ENCODE measurements around the gene MAP1B.
"Not testable (repeated sequence)": the region's sequence is repeated elsewhere in the genome, so short reads cannot be mapped to it uniquely, and the experiment has no call there.

Gene MAP1B

GRCh38 chr5:72166070-72166979 lies 59.0 kb downstream of the MAP1B start:
- DNase-seq: peak; percentile 61

GRCh38 chr5:72167257-72167656 lies 60.0 kb downstream of the MAP1B start:
- no peak for DNase-seq

- no peak for DNase-seq
Observed at GRCh38 chr5:72167804-72168203, 60.5 kb downstream of the MAP1B start.

- DNase-seq: no peak
Observed at GRCh38 chr5:72170101-72170500, 62.8 kb downstream of the MAP1B start.

GRCh38 chr5:72171181-72171580 lies 63.9 kb downstream of the MAP1B start:
- DNase-seq: not testable (repeated sequence)

- no peak for DNase-seq
Observed at GRCh38 chr5:72171667-72172066, 64.4 kb downstream of the MAP1B start.

GRCh38 chr5:72172786-72173185 lies 65.5 kb downstream of the MAP1B start:
- DNase-seq: no peak

- no peak for DNase-seq
Observed at GRCh38 chr5:72177538-72177937, 70.3 kb downstream of the MAP1B start.

GRCh38 chr5:72179028-72179815 lies 71.9 kb downstream of the MAP1B start:
- no peak for DNase-seq

GRCh38 chr5:72179816-72180440 lies 72.7 kb downstream of the MAP1B start:
- no peak for DNase-seq

- no peak for DNase-seq
Observed at GRCh38 chr5:72180925-72181324, 73.7 kb downstream of the MAP1B start.

- DNase-seq: no peak
Observed at GRCh38 chr5:72182686-72183085, 75.4 kb downstream of the MAP1B start.

- no peak for DNase-seq
Observed at GRCh38 chr5:72183101-72183520, 75.8 kb downstream of the MAP1B start.

- no peak for DNase-seq
Observed at GRCh38 chr5:72184408-72184807, 77.1 kb downstream of the MAP1B start.

- DNase-seq: no peak
Observed at GRCh38 chr5:72185496-72186329, 78.4 kb downstream of the MAP1B start.

GRCh38 chr5:72187388-72188075 lies 80.3 kb downstream of the MAP1B start:
- no peak for DNase-seq

GRCh38 chr5:72188166-72188565 lies 80.9 kb downstream of the MAP1B start:
- DNase-seq: no peak

GRCh38 chr5:72189146-72189545 lies 81.9 kb downstream of the MAP1B start:
- no peak for DNase-seq

- no peak for DNase-seq
Observed at GRCh38 chr5:72191404-72191803, 84.1 kb downstream of the MAP1B start.

- no peak for DNase-seq
Observed at GRCh38 chr5:72194846-72195245, 87.6 kb downstream of the MAP1B start.

GRCh38 chr5:72195581-72195980 lies 88.3 kb downstream of the MAP1B start:
- no peak for DNase-seq

GRCh38 chr5:72197393-72197792 lies 90.1 kb downstream of the MAP1B start:
- DNase-seq: no peak
